ENCODE data around the gene FSTL5.

- no peak for TF ChIP-seq SUZ12 (IDR thresholded peaks at IDR 0.05; ENCODE audit: extremely low read depth, insufficient read depth, insufficient read length)
- TF ChIP-seq ZNF274 (IDR thresholded peaks at IDR 0.05; ENCODE audit: low read depth, low read length) = no peak
- no peak for TF ChIP-seq YY1 (IDR thresholded peaks at IDR 0.05; ENCODE audit: insufficient read depth, insufficient read length)
These were observed 37.1 kb downstream of the FSTL5 start for GRCh38 chr4:162126729-162127128.
